A549 treated with ZK216348 at 1 μM for 4 hours (cell line): ENCODE data around the gene ITPA. TPM values are rescaled to one million over a fixed set of nuclear protein-coding genes. Genes with fewer than 3 reads are reported as not detected.

Experiments
- total RNA-seq: library from RNA; stranded (reverse); fragments of 200-300 nt; extraction: Qiagen RNA extraction; gene quantifications from 5 replicates; pipeline ENCODE4 v1.2.3, GENCODE V29; 2022; ENCODE audit warnings: low read depth

The ITPA gene
- 108 to 135 TPM (median 124 TPM) in 5 replicates for total RNA-seq

GRCh38 chr20:3209257-3209945 lies at the start of gene ITPA:
Gene ITPA (plus strand): TSS chr20:3209498. CDS start chr20:3209552, 54 bp downstream.

GRCh38 chr20:3172933-3173609 lies 36.2 kb upstream of the ITPA start, which contains the start of gene LZTS3:
Gene LZTS3 (minus strand): TSS chr20:3173549. CDS start chr20:3167163, 6,386 bp downstream.

DNA sequence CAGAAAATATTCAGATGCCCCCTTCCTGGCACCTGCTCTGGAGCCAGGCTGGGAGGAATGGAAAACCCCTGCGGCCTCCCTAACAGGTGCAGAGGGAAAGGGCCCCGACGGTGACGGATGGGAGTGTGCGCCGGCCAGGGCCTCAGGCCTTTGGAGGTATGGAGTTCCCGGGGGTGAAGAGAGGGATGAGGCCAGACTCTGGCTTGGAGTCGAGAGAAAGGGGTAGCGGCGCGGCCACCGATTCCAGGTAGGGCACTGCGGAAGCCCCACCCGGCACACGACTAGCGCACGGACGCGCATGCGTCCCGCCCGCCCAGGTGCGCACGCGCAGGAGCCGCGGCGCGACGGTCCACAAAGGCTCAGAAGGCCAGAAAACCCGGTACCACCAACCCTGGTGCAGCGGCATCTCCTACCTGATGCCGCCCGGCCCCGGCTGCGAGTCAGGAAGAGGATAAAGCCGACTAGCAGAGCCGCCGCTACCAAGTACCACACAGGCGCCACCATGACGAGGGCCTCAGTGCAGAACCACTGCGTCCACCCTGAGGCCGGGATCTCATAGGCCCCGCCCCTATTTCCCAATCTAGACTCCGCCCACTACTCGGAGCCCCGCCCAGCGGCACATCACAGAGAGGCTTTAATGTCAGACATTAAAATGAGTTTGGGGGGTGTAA lies 5.0 kb upstream of the ITPA start, which contains the start of gene DDRGK1:
DDRGK1 (minus strand) TSS at position 559 of the 671 bp plus-strand sequence; CDS start at position 504, 55 bp downstream.

DNA sequence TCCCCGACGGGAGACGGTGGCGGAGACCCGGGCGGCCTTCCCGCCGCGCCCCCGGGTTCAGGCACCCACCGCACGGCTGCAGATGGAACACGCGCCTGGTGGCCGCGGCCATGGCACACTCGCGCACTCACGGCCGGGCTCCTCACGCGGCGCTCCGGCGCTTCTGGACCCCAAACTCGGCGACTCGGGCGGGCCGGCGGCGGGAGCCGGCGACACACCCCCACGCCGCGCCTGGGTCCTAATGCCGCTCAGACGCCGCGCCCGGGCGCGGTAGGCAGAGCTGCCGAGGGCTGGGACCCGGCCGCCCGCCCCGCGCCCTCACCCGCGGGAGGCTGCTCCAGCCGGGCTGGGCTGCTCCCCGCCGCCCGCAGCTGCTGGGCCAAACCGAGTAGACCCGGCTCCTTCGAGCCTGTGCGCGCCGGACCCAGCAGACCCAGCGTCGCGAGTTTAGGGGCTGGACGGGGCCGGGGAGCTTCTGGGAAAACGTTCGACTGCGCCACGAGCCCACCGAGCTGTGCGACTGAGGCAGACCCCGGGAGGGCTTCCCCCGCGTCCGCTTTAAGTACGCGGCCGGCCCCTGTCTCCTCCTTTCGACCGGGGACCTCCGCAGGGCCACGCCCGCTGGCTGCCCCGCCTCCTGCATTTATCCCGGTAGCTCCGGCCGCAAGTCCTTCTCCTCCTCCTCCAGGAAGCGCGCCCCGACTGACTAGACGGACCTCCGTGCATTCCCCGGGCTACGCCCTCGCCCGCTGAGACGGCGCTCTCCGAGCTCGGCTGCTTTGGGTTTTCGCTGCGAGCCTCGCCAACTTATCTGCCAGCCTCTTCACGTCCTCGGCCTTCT lies 29.9 kb downstream of the ITPA start, which contains the start of gene SLC4A11:
SLC4A11 (minus strand) TSS at position 165 of the 841 bp plus-strand sequence; CDS start at position 112, 53 bp downstream.

Other genes with a start within 250 kb of the ITPA start
- gene GNRH2, start 165.9 kb upstream of the ITPA start, total RNA-seq, result 0.36 to 0.47 TPM in 2 of 5 replicates, not detected in the others
- 89.5 to 167 TPM (median 155 TPM) in 5 replicates for gene MRPS26, start 163.4 kb upstream of the ITPA start, total RNA-seq
- not detected in 5 replicates for gene OXT, start 137.9 kb upstream of the ITPA start, total RNA-seq
- not detected in 5 replicates for gene AVP, start 124.8 kb upstream of the ITPA start, total RNA-seq
- 43.3 to 49.5 TPM (median 45.9 TPM) in 5 replicates for gene FASTKD5, start 49.6 kb upstream of the ITPA start, total RNA-seq
- 3.7 to 5.3 TPM (median 4.4 TPM) in 5 replicates for gene UBOX5, start 49.6 kb upstream of the ITPA start, total RNA-seq
- gene LZTS3, start 35.9 kb upstream of the ITPA start, total RNA-seq, result 2.5 to 5.2 TPM (median 4.0 TPM) in 5 replicates
- 68.6 to 110 TPM (median 100.0 TPM) in 5 replicates for gene DDRGK1, start 4.8 kb upstream of the ITPA start, total RNA-seq
- 3.6 to 9.5 TPM (median 6.9 TPM) in 5 replicates for gene SLC4A11, start 29.7 kb downstream of the ITPA start, total RNA-seq
- 4.6 to 7.4 TPM (median 5.5 TPM) in 5 replicates for gene DNAAF9, start 198.2 kb downstream of the ITPA start, total RNA-seq